Erythroblast (primary cell): ENCODE results near the gene DNM2.

ENCODE experiments used
- DNase-seq, 2 experiments: peaks; one replicate each; lab custom pipeline; 2025; lab: John Stamatoyannopoulos, UW
- GATA1 ChIP-seq: IDR thresholded peaks from 2 replicates; pipeline ENCODE4 v1.6.1; 2011; ENCODE audit warnings: low read depth, mild to moderate bottlenecking, control low read depth, low read length, moderate library complexity
- POLR2A ChIP-seq: IDR thresholded peaks from 2 replicates; pipeline ENCODE4 v1.6.1; 2011; ENCODE audit warnings: mild to moderate bottlenecking, low read length

Gene DNM2

GRCh38 chr19:10808937-10809649, 91.2 kb downstream of the DNM2 start:
- peak; percentile 84 to 86 for DNase-seq
- no peak for TF ChIP-seq POLR2A
- TF ChIP-seq GATA1, result no peak

- DNase-seq, result peak; percentile 87 to 89
- TF ChIP-seq GATA1 (no peak), POLR2A (no peak)
Observed at GRCh38 chr19:10809651-10810285, 91.9 kb downstream of the DNM2 start.

GRCh38 chr19:10811391-10812111, 93.7 kb downstream of the DNM2 start:
- DNase-seq, result peak; percentile 84 to 92

GRCh38 chr19:10812196-10812595, 94.3 kb downstream of the DNM2 start:
- TF ChIP-seq POLR2A (no peak), GATA1 (no peak)
- peak; percentile 48 to 61 for DNase-seq

More at GRCh38 chr19:10811391-10812111, 93.7 kb downstream of the DNM2 start:
- TF ChIP-seq POLR2A (no peak), GATA1 (no peak)

GRCh38 chr19:10812902-10813404, 95.1 kb downstream of the DNM2 start:
- DNase-seq, result peak; percentile 90 to 91
- no peak for TF ChIP-seq POLR2A
- no peak for TF ChIP-seq GATA1

- DNase-seq, result no peak
- no peak for TF ChIP-seq GATA1
- no peak for TF ChIP-seq POLR2A
Observed at GRCh38 chr19:10815007-10815536, 97.2 kb downstream of the DNM2 start.

- no peak for DNase-seq
Observed at GRCh38 chr19:10815969-10816644, 98.2 kb downstream of the DNM2 start.

GRCh38 chr19:10816691-10817090, 98.8 kb downstream of the DNM2 start:
- no peak for DNase-seq
- TF ChIP-seq GATA1, result no peak
- TF ChIP-seq POLR2A, result no peak

More at GRCh38 chr19:10815969-10816644, 98.2 kb downstream of the DNM2 start:
- no peak for TF ChIP-seq POLR2A
- TF ChIP-seq GATA1, result no peak

- no peak for TF ChIP-seq POLR2A
- TF ChIP-seq GATA1, result no peak
- DNase-seq, result no peak
Observed at GRCh38 chr19:10817291-10818038, 99.6 kb downstream of the DNM2 start.

GRCh38 chr19:10818301-10819123, 100.6 kb downstream of the DNM2 start:
- DNase-seq, result no peak
- TF ChIP-seq POLR2A (no peak), GATA1 (no peak)
